Fibroblast of pulmonary artery (primary cell): ENCODE data around the gene LATS2.

ENCODE experiments used
- DNase-seq: peaks from one replicate; pipeline ENCODE4 v3.0.0-alpha.2; 2010; ENCODE audit warnings: low read depth
- H3K4me3 ChIP-seq: replicated peaks from 2 replicates; pipeline ENCODE4 v1.5.1; 2011; ENCODE audit warnings: low read depth, mild to moderate bottlenecking, control low read depth, low read length, moderate library complexity
- TF ChIP-seq, protein P1 (sequence below): IDR thresholded peaks from 2 replicates; pipeline ENCODE4 v1.5.1; 2011; ENCODE audit warnings: mild to moderate bottlenecking, control low read depth, low read length, inconsistent platforms; ENCODE audit errors: missing control alignments

The LATS2 gene

GRCh38 chr13:20988033-20988908 lies 73.1 kb downstream of the LATS2 start:
- DNase-seq, result no peak
- TF ChIP-seq, protein P1, sequence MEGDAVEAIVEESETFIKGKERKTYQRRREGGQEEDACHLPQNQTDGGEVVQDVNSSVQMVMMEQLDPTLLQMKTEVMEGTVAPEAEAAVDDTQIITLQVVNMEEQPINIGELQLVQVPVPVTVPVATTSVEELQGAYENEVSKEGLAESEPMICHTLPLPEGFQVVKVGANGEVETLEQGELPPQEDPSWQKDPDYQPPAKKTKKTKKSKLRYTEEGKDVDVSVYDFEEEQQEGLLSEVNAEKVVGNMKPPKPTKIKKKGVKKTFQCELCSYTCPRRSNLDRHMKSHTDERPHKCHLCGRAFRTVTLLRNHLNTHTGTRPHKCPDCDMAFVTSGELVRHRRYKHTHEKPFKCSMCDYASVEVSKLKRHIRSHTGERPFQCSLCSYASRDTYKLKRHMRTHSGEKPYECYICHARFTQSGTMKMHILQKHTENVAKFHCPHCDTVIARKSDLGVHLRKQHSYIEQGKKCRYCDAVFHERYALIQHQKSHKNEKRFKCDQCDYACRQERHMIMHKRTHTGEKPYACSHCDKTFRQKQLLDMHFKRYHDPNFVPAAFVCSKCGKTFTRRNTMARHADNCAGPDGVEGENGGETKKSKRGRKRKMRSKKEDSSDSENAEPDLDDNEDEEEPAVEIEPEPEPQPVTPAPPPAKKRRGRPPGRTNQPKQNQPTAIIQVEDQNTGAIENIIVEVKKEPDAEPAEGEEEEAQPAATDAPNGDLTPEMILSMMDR, result no peak
- no peak overlapping the region for H3K4me3 ChIP-seq

DNA sequence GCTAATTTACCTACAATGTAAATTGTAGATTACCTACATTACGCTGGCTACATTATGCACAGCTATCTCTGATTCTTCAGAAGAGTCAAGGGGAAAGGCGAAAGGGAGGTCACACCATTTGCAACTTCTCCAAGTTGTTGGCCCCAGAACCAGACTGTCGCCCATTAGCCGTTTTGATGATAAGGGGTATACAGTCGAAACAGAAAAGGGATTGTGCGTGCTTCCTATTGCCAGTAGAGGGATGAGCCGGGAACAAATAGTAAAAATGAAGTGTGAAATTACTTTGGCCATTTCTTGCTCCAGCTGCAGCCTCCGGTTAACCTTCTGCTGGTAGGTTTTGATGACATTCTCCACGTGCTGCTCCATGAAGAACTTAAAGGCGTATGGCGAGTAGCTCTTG lies 73.8 kb downstream of the LATS2 start:
- no peak for DNase-seq
- H3K4me3 ChIP-seq, result no peak overlapping the region
- TF ChIP-seq, protein P1, result no peak

- no peak overlapping the region for H3K4me3 ChIP-seq
- no peak for DNase-seq
- TF ChIP-seq, protein P1, result no peak
These were observed 76.5 kb downstream of the LATS2 start for GRCh38 chr13:20984879-20985278.

GRCh38 chr13:20983386-20983785 lies 78.0 kb downstream of the LATS2 start:
- no peak overlapping the region for H3K4me3 ChIP-seq
- TF ChIP-seq, protein P1, result no peak
- no peak for DNase-seq

DNA sequence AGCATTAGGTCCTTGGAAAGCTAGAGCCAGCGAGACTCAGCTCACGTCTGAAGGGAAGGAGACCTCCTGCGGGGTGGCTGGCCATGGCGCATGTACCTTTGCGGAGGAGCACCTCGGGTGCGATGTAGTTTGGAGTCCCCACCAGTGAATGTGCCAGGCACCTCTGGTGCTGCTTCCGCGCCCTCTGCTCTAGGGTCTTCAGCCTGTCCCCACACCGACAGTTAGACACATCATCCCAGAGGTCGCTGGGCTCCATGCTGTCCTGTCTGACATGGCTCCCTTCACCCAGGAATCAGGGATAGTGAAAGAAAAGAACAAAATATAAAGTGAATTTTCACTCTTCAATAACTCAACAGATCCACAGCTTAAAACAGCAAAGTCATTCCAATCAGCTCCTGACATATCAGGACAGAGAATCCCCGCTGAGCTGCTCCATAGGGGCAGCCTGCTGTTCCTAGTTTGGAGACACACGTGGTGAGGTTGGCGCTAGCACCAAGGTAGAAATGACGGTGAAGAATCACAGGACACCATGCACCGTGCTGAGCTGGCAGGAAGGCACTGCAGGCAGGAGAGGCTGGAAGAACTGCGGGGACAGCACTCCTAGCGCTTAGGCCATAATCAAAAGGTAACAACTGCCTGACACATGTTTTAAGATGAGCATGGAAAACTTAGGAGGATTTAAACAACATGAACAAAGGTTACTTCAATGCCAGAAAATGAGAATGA lies 79.9 kb downstream of the LATS2 start:
- no peak overlapping the region for H3K4me3 ChIP-seq
- TF ChIP-seq, protein P1, result no peak
- DNase-seq, result no peak

GRCh38 chr13:20980899-20981298 lies 80.5 kb downstream of the LATS2 start:
- TF ChIP-seq, protein P1, result no peak
- H3K4me3 ChIP-seq, result no peak overlapping the region
- no peak for DNase-seq
